Stimulated activated CD8-positive, alpha-beta memory T cell treated with anti-CD3 and anti-CD28 coated beads, Interleukin-4, amount 100 ng/mL, for 24 hours (primary cell): ENCODE measurements around the gene EPHA10.
A peak's percentile ranks its signal among the peaks of the same experiment; 100 is the strongest.
"Not testable (repeated sequence)": the region's sequence is repeated elsewhere in the genome, so short reads cannot be mapped to it uniquely, and the experiment has no call there.

ENCODE experiments used
- DNase-seq: peaks from one replicate; pipeline ENCODE4 v3.0.0-alpha.2; 2020; ENCODE audit warnings: low read depth

EPHA10 gene

GRCh38 chr1:37716321-37716720 lies 48.6 kb downstream of the EPHA10 start:
- DNase-seq: no peak

GRCh38 chr1:37714689-37715088 lies 50.2 kb downstream of the EPHA10 start:
- no peak for DNase-seq

DNA sequence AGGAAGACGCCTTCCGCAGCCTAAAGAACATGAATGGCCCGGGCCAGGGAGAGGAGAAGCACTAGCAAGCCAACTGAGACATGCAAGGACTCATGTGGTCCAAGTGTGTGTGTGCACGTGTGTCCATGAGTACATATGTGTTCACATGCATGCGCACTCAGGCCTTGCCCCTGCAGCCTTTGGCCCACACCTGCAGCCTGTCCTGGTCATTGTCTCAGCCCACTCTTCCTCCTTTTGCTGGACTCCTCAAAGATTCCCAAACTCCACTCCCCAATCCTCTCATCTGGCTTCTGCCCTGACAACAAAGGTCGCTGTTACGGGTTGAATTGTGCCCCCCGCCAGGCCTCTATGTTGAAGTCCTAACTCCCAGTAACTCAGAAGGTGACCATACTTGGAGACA lies 50.7 kb downstream of the EPHA10 start:
- no peak for DNase-seq

- DNase-seq: no peak
These were observed 56.4 kb downstream of the EPHA10 start for GRCh38 chr1:37708471-37708870.

DNA sequence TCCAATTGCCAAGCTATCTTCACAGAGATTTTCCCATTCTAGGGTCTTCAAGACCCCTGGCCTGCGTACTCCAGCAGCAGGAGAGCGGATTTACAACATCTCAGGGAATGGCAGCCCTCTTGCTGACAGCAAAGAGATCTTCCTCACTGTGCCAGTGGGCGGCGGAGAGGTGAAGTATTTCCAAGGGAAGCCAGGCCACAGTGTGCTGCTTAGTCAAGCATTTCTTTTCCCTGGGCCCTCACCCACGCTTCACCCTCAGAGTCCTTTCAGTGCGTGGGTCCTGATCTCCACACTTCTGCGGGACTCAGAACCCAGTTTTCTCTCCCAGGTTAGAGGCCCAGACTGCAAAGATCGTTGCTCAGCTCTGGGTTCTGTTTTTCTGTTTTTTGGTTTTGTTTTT lies 59.5 kb downstream of the EPHA10 start:
- DNase-seq: no peak

GRCh38 chr1:37704966-37705365 lies 60.0 kb downstream of the EPHA10 start:
- no peak for DNase-seq

DNA sequence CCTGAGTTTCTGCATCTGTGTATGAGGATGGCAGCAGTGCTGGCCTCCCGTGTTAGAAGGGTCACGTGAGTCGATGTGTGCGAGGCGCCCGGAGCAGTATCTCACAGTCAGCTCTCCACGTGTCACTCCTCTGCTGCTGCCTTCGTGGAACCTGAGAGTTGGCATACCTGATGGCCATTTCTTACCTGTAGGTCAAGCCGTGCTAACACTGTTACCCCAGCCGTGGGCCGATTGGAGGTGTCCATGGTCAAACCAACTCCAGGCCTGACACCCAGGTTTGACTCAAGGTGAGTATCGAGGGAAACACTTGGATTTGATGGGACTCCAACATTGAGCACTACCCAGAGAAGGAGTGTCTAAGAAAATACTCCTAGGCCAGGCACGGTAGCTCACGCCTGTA lies 61.9 kb downstream of the EPHA10 start:
- DNase-seq: no peak

- no peak for DNase-seq
These were observed 63.9 kb downstream of the EPHA10 start for GRCh38 chr1:37701051-37701450.

- DNase-seq: no peak
These were observed 65.8 kb downstream of the EPHA10 start for GRCh38 chr1:37699147-37699546.

DNA sequence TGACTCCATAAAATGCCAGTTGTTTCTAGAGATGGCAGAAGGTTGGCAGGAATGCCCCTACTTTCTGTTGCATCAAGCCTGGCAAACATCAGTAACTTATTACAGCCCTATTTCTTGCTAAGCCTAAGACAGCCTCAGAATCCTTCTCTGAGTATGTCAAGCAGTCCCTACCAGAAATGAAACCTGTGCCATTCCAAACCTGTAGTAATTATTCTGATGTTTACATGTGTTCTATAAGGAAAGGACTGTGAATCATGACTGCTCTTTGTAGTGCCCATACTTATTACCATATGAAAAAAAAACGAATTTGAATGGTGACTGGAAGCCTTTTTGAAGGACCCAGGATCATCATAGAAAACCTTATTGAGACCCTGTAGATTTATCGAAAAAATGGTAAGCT lies 67.2 kb downstream of the EPHA10 start:
- no peak for DNase-seq

GRCh38 chr1:37697090-37697489 lies 67.8 kb downstream of the EPHA10 start:
- DNase-seq: no peak

DNA sequence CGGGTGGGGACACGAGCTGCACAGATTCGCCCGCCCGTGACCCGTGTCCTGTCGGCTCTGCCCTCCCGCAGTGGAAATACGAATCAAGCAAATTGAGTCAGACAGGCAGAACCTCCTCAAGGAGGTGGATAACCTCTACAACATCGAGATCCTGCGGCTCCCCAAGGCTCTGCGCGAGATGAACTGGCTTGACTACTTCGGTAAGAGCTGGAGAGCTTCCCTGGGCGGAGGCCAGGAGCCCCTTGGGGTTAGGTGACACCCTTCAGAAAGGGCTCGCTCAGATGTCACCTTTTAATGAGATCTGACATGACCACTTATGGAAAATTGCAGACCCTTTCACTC lies 72.1 kb downstream of the EPHA10 start:
- no peak for DNase-seq

- peak; percentile 97 for DNase-seq
These were observed 72.7 kb downstream of the EPHA10 start, which contains the start of gene CDCA8 for GRCh38 chr1:37692078-37692833. CDCA8 (plus strand) TSS chr1:37692516; CDS start chr1:37692691, 175 bp downstream.

DNA sequence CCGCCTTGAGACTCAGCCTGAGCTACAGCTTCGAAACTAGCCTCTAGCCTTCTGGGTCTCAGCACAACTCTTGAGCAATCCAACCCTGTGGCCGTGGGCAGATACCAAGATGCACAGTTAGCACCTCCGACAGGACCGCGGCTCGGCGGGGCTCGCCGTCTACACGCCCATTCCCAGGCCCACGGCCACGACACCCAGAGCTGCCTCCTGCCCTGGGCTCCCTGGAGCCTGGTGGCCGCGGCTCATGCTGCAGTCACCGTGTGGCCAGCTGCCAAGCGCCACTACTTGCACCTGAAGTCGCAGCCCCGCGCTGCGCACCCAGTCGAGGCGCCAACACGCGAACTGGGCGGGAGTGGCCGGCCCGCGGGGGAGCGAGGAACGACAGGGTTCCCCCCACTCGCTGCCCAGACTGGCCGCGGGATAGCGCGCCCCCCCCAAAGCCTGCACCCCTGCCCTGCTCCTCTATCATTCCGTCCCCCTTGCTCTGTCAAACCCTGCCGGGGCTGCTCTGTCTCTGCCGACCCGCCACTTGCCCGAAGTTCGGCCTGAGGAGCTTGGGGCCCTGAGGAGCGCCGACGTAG lies 73.3 kb downstream of the EPHA10 start:
- DNase-seq: peak; percentile 18

DNA sequence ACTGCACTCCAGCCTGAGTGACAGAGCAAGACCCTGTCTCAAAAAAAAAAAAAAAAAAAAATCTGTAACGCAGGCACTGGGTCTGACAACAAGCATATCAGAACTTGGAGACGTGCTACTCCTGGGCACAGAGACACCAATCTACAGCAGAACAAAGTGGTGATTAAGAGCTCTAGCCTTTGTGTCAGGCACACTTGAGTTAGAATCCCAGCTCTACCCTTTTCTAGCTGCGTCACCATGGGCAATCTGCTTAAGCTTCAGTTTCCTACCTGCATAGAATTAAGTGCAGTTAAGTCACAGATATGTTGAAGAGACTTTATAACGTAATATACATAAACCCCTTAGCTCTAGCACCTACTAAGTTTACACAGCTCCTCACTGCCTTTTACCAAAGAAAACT lies 76.0 kb downstream of the EPHA10 start:
- no peak for DNase-seq

GRCh38 chr1:37687764-37688163 lies 77.2 kb downstream of the EPHA10 start:
- DNase-seq: not testable (repeated sequence)

GRCh38 chr1:37685722-37686121 lies 79.2 kb downstream of the EPHA10 start:
- DNase-seq: no peak

DNA sequence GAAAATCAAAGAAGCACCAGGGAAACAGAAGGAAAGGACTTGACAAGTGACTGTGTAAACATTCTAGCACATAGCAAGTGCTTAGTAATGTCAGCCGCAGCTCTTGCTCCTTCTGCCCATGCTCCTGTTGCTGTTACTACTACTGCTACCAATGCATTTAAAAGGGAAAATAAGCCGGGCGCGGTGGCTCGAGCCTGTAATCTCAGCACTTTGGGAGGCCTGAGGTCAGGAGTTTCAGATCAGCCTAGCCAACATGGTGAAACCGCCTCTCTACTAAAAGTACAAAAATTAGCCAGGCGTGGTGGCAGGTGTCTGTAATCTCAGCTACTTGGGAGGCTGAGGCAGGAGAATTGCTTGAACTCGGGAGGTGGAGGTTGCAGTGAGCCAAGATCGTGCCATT lies 80.7 kb downstream of the EPHA10 start:
- DNase-seq: not testable (repeated sequence)

DNA sequence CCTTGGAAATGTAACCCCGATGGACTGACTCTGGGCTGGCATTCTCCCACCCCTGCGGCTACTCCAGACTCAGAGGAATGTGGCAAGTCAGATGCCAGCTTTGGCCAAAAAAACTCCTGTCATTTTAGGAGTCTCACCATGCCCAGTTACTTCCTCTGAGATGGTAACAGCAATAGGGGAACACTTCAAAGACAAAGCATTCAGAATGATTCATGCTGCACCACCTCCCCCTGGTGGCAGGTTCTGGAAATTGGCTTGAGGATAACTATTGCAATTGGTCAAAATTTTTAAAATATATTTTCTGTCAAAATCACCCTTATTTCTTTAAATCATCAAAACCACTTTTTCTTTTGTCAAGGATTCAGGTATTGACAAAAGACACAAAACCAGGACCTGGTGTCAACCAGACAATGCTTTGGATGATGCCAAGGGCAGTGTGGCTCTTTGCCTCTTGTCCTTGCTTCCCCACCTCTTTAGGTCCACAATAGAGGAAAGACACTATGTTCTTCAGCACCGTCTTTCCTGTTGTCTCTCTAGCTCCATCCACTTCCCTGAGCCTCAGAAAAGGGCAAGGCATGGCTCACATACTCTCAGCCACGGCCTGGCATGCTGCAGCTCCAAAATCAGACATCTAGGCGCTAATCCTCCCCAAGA lies 82.5 kb downstream of the EPHA10 start:
- peak; percentile 67 for DNase-seq

DNA sequence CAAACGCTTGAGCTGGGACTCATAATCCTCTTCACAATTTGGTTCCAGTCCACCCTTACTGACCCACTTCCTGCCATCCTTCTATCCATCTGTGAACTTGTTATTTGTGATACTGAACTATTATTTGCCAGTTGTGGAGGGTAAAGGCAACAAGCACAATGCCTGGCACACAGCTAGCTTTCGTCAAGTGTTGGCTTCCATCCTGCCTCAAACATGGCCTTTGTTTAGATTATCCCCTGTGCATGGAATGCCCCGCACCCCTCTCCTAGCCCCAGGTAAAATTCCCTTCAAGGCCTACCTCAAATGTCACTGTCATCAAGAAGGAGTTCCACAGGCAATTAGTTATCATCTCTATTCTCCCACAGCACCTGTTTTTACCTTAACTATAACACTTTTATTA lies 84.0 kb downstream of the EPHA10 start:
- DNase-seq: no peak

- no peak for DNase-seq
These were observed 87.1 kb downstream of the EPHA10 start for GRCh38 chr1:37677808-37678207.

GRCh38 chr1:37677143-37677439 lies 87.8 kb downstream of the EPHA10 start:
- DNase-seq: no peak

- no peak for DNase-seq
These were observed 88.4 kb downstream of the EPHA10 start for GRCh38 chr1:37676281-37677142.
